BJ (cell line): ENCODE data around the gene HOGA1. TPM values are rescaled to one million over a fixed set of nuclear protein-coding genes. Genes with fewer than 3 reads are reported as not detected.

ENCODE experiments used
- CTCF ChIA-PET: fragments of 350-600 bp; formaldehyde crosslinking; extraction: SDS; loops from one replicate; lab custom pipeline; 2021; ENCODE audit warnings: antibody characterized with exemption, inconsistent platforms; lab: Yijun Ruan, JAX
- POLR2A ChIA-PET: fragments of 300-600 bp; sonication (Branson Sonifier 250); formaldehyde crosslinking; extraction: SDS; loops from one replicate; lab custom pipeline; 2021; ENCODE audit warnings: antibody characterized with exemption; lab: Charles Lee
- DNase-seq: peaks from one replicate; pipeline ENCODE4 v3.0.0-alpha.2; 2011; ENCODE audit warnings: low read depth
- H3K27me3 ChIP-seq: 2 replicates; pipeline ENCODE4 v1.6.0; 2011; ENCODE audit warnings: low read length; ENCODE audit not compliant: control insufficient read depth, insufficient read depth
- H3K36me3 ChIP-seq: 2 replicates; pipeline ENCODE4 v1.5.1; 2011; ENCODE audit warnings: low read length; ENCODE audit not compliant: control insufficient read depth, insufficient read depth
- H3K4me3 ChIP-seq: 2 replicates; pipeline ENCODE4 v1.5.1; 2011; ENCODE audit warnings: low read depth, mild to moderate bottlenecking, control low read depth, low read length
- polyA plus RNA-seq: library from polyadenylated mRNA; depleted of rRNA; stranded (reverse); fragments of >200 nt; gene quantifications from 2 replicates; pipeline ENCODE4 v1.2.3, GENCODE V29; 2011
- TF ChIP-seq, protein P1 (sequence below): IDR thresholded peaks from 2 replicates; pipeline ENCODE4 v1.5.1; 2011; ENCODE audit warnings: low read depth, mild to moderate bottlenecking, control low read depth, inconsistent platforms, low read length, moderate library complexity; ENCODE audit not compliant: insufficient read depth

Gene HOGA1
- polyA plus RNA-seq, 1 experiment: 0.17 TPM

DNA sequence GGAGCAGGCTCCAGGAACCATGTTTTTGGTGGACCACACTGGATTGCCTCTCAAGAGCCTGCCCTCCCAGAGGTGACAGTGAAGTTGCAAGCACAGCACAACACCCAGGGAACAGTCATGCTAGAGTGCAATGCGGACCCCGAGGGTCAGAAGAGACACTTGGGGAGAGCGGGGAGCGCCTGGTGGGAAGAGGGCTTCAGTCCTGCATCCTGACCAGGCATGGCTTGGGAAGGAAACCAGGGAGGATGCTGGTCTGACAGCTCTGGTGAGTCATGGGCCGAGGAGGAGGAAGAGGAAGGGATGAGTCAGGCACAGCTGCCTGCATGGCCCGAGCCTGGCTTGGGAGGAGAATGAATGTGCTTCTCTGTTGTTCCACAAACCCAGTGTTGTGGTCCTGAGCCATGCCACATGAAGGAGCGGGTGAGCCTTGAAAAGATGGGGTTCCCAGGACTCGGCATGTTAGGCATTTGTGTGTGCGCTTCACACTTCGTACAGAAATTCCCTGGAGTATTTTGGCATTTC, 41.1 kb upstream of the HOGA1 start:
- ChIA-PET POLR2A (no interaction called here), CTCF (interaction anchor here (0.8 to 8.7 kb wide), 3 partner anchors 10 to 80 kb away, joined by 3 to 66 read pairs (median 3); no protein-coding TSS in a partner anchor)
- H3K4me3 ChIP-seq: no peak overlapping the region
- TF ChIP-seq, protein P1, sequence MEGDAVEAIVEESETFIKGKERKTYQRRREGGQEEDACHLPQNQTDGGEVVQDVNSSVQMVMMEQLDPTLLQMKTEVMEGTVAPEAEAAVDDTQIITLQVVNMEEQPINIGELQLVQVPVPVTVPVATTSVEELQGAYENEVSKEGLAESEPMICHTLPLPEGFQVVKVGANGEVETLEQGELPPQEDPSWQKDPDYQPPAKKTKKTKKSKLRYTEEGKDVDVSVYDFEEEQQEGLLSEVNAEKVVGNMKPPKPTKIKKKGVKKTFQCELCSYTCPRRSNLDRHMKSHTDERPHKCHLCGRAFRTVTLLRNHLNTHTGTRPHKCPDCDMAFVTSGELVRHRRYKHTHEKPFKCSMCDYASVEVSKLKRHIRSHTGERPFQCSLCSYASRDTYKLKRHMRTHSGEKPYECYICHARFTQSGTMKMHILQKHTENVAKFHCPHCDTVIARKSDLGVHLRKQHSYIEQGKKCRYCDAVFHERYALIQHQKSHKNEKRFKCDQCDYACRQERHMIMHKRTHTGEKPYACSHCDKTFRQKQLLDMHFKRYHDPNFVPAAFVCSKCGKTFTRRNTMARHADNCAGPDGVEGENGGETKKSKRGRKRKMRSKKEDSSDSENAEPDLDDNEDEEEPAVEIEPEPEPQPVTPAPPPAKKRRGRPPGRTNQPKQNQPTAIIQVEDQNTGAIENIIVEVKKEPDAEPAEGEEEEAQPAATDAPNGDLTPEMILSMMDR: no peak
- peak; percentile 75 for DNase-seq
- H3K27me3 ChIP-seq: no peaks in the 10 kb centered on the region
- H3K36me3 ChIP-seq: no peaks in the 10 kb centered on the region

DNA sequence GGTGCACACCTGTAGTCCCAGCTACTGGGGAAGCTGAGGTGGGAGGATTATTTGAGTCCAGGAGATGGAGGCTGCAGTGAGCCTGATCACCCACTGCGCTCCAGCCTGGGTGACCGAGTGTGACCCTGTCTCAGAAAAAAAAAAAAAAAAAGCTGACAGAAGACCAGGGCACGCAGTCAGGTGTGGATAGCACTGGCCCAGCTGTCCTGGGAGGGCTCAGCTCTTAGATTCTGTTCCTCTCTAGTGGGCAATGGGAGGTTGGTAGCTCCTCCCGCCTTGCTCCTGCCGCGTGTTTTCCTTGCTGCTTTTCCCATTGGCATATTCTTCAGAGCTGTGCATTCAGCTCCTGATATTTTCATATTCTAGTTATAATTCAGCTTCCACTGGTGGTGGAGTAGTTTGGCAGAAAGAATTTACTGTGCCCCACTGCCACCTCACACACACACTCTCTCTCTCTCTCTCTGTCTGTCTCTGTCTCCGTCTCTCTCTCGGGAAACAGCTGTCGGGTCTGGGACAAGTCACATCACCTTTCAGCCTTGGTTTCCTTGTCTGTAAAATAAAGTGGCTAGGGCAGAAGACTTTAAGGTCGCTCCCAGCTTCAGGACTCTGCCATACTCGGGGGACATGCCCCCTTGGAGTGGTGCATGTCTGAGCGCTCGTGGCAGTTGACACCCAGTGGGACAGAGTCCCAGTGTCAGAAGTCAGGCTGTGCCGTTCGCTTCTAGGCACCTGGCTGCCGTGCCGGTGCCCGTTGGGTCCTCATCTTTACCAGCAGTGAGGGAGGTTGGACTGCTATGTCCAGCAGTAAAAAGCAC, 37.5 kb upstream of the HOGA1 start:
- TF ChIP-seq, protein P1: no peak
- no peaks in the 10 kb centered on the region for H3K27me3 ChIP-seq
- H3K36me3 ChIP-seq: no peaks in the 10 kb centered on the region
- no peak overlapping the region for H3K4me3 ChIP-seq
- no peak for DNase-seq
- CTCF ChIA-PET: interaction anchor here (0.9 to 2.2 kb wide), 7 partner anchors 7 to 140 kb away, joined by 3 to 7 read pairs (median 4); no protein-coding TSS in a partner anchor
- POLR2A ChIA-PET: no interaction called here

DNA sequence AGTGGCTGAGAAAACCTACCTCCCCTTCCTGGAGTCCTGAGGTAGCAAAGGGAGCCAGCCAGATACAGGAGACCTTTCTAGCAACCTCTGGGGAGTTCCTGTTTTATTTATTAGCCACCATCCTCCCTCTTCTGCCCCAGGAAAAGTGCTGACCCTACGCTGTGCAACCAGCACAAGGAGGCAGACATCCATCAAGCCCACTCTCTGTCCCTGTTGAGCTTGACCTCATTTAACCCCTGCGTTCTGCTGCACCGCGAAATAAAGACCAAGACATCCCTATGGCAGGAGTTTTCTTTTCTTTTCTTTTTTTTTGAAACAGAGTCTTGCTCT, 37.0 kb upstream of the HOGA1 start:
- CTCF ChIA-PET: interaction anchor here (1.8 to 2.2 kb wide), 4 partner anchors 13 to 141 kb away, joined by 3 to 7 read pairs (median 6); no protein-coding TSS in a partner anchor
- no peaks in the 10 kb centered on the region for H3K27me3 ChIP-seq
- H3K36me3 ChIP-seq: no peaks in the 10 kb centered on the region
- no peak overlapping the region for H3K4me3 ChIP-seq
- TF ChIP-seq, protein P1: no peak
- DNase-seq: no peak
- POLR2A ChIA-PET: no interaction called here

DNA sequence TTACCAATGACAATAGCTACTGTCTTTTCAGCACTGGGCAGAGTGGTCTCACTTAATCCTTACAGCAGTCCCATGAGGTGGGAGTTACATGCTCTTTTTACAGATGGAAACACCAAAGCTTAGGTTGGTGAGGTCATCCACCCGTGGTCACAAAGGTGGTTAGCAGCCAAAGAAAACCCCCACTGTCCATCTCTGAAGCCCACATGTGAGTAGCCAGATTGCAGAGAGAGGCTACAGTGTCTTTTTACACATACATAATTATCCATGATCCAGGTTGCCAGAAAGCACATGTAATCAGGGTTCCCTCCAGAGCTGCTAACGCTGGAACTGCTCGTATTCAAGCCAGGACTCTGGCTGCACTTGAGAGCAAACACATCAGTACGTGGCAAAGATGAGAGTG, 36.2 kb upstream of the HOGA1 start:
- H3K27me3 ChIP-seq: no peaks in the 10 kb centered on the region
- H3K4me3 ChIP-seq: no peak overlapping the region
- TF ChIP-seq, protein P1: no peak
- CTCF ChIA-PET: interaction anchor here (0.7 to 1.9 kb wide), 2 partner anchors 24 to 78 kb away, joined by 3 to 7 read pairs; no protein-coding TSS in a partner anchor
- no peak for DNase-seq
- no peaks in the 10 kb centered on the region for H3K36me3 ChIP-seq
- POLR2A ChIA-PET: no interaction called here

DNA sequence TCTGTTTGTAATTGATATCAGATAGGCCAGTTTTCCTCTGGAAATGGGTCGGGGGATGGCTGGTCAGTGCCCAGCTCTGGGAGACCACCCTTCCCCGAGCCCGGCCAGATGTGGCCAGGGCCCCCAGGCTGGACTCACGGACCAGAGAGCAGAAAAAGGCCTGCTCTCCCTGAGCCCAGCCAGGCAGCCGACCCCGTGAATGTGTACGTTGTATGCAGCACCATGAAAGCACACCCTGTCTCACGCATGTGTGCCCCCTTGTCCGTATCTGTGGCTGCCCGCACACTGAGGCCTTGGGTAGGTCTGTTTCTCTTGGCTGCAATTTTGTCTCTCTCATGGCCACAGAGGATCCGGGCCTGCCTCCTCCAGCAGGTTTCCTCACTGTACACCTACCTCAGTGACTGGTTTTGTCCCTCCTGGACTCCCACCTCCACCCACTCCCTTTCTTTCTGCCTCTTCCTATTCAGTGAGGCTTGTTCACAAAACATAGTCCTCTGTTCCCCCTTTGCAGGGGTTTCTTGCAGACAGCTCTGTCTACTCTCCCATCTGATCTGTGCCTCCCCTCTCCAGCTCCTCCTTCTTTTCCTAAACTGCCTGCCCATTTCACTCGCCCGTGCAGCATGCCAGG, 35.2 kb upstream of the HOGA1 start:
- ChIA-PET CTCF (interaction anchor here (1.3 to 6.8 kb wide), 4 partner anchors 14 to 85 kb away, joined by 3 to 104 read pairs (median 6); partner anchors contain the start of gene ANKRD2), POLR2A (no interaction called here)
- H3K36me3 ChIP-seq: no peaks in the 10 kb centered on the region
- H3K4me3 ChIP-seq: no peak overlapping the region
- no peaks in the 10 kb centered on the region for H3K27me3 ChIP-seq
- DNase-seq: no peak
- TF ChIP-seq, protein P1: no peak
